ENCODE measurements around the gene ITGAV. TPM values are rescaled to one million over a fixed set of nuclear protein-coding genes. Genes with fewer than 3 reads are reported as not detected.

ITGAV gene
- total and polyA plus RNA-seq, 3 donors from 2014 or later: 23.5 to 93.3 (median 62.2) TPM

- Histone ChIP-seq H3K4me1 (no peaks in the 10 kb centered on the region), H3K36me3 (ENCODE audit: low read depth, missing control alignments) (no peaks in the 10 kb centered on the region), H3K27ac (no peak overlapping the region), H3K4me3 (no peak overlapping the region), H3K9me3 (no peaks in the 10 kb centered on the region), H3K27me3 (no peaks in the 10 kb centered on the region)
- intact Hi-C loops (cut with DNase I; ENCODE audit: low total_unique reads): no loop called here
- WGBS, 2 donors: 94 to 96% methylated on average over 2 of the region's 2 CpGs
- DNase-seq: no peak
- TF ChIP-seq POLR2A (IDR thresholded peaks at IDR 0.05): no peak
- TF ChIP-seq CTCF (IDR thresholded peaks at IDR 0.05): no peak
Measured at GRCh38 chr2:186632417-186632816, 42.6 kb downstream of the ITGAV start.

- no peak for DNase-seq
- no peak overlapping the region for H3K27ac ChIP-seq
- H3K4me1 ChIP-seq: no peaks in the 10 kb centered on the region
- intact Hi-C loops (cut with DNase I; ENCODE audit: low total_unique reads): no loop called here
- no peaks in the 10 kb centered on the region for H3K36me3 ChIP-seq (ENCODE audit: low read depth, missing control alignments)
- TF ChIP-seq POLR2A (IDR thresholded peaks at IDR 0.05) (no peak), CTCF (IDR thresholded peaks at IDR 0.05) (no peak)
- no peaks in the 10 kb centered on the region for H3K9me3 ChIP-seq
- H3K4me3 ChIP-seq: no peak overlapping the region
- H3K27me3 ChIP-seq: no peaks in the 10 kb centered on the region
Measured at GRCh38 chr2:186634701-186635100, 44.8 kb downstream of the ITGAV start.

- no peak for DNase-seq
- WGBS, 2 donors: 82 to 87% methylated on average over 11 of the region's 11 CpGs
- Histone ChIP-seq H3K4me1 (no peaks in the 10 kb centered on the region), H3K4me3 (no peak overlapping the region), H3K9me3 (no peaks in the 10 kb centered on the region), H3K27ac (no peak overlapping the region), H3K27me3 (no peaks in the 10 kb centered on the region), H3K36me3 (ENCODE audit: low read depth, missing control alignments) (no peaks in the 10 kb centered on the region)
- TF ChIP-seq CTCF (IDR thresholded peaks at IDR 0.05) (no peak), POLR2A (IDR thresholded peaks at IDR 0.05) (no peak)
- intact Hi-C loops (cut with DNase I; ENCODE audit: low total_unique reads): no loop called here
Measured at GRCh38 chr2:186636800-186637496, 47.1 kb downstream of the ITGAV start.

GRCh38 chr2:186637497-186637800, 47.6 kb downstream of the ITGAV start:
- H3K27ac ChIP-seq: no peak overlapping the region
- H3K9me3 ChIP-seq: no peaks in the 10 kb centered on the region
- DNase-seq: no peak

More at GRCh38 chr2:186637497-186637800, 47.6 kb downstream of the ITGAV start:
- intact Hi-C loops (cut with DNase I; ENCODE audit: low total_unique reads): no loop called here
- no peaks in the 10 kb centered on the region for H3K36me3 ChIP-seq (ENCODE audit: low read depth, missing control alignments)
- no peaks in the 10 kb centered on the region for H3K27me3 ChIP-seq
- H3K4me1 ChIP-seq: no peaks in the 10 kb centered on the region
- no peak overlapping the region for H3K4me3 ChIP-seq
- TF ChIP-seq CTCF (IDR thresholded peaks at IDR 0.05): no peak
- TF ChIP-seq POLR2A (IDR thresholded peaks at IDR 0.05): no peak
